Retinal pigment epithelial cell (primary cell): ENCODE measurements around the gene SLC25A22.

Source experiments
- DNase-seq: peaks from one replicate; pipeline ENCODE4 v3.0.0-alpha.2; 2010; ENCODE audit warnings: low read depth
- H3K4me3 ChIP-seq: 2 replicates; pipeline ENCODE4 v1.5.1; 2011; ENCODE audit warnings: mild to moderate bottlenecking, low read length, control low read depth, moderate library complexity
- CTCF ChIP-seq: conservative IDR thresholded peaks from 2 replicates; pipeline ENCODE4 v1.5.1; 2011; ENCODE audit warnings: low read depth, low read length, control low read depth, inconsistent platforms

Gene SLC25A22

GRCh38 chr11:794766-795633, 3.1 kb downstream of the SLC25A22 start:
- DNase-seq: no peak
- H3K4me3 ChIP-seq: peak overlapping the region; percentile 63
- no peak for TF ChIP-seq CTCF

GRCh38 chr11:794013-794765, 3.9 kb downstream of the SLC25A22 start:
- no peak for TF ChIP-seq CTCF
- no peak overlapping the region for H3K4me3 ChIP-seq
- no peak for DNase-seq

- no peak for TF ChIP-seq CTCF
- no peak overlapping the region for H3K4me3 ChIP-seq
- no peak for DNase-seq
Observed at GRCh38 chr11:793556-793955, 4.5 kb downstream of the SLC25A22 start.

GRCh38 chr11:792873-793272, 5.2 kb downstream of the SLC25A22 start:
- no peak for TF ChIP-seq CTCF
- no peak overlapping the region for H3K4me3 ChIP-seq
- no peak for DNase-seq

GRCh38 chr11:792535-792821, 5.6 kb downstream of the SLC25A22 start:
- DNase-seq: no peak
- TF ChIP-seq CTCF: no peak
- no peak overlapping the region for H3K4me3 ChIP-seq

- no peak for TF ChIP-seq CTCF
- no peak overlapping the region for H3K4me3 ChIP-seq
- no peak for DNase-seq
Observed at GRCh38 chr11:791658-792534, 6.2 kb downstream of the SLC25A22 start.
